ENCODE results near the gene UNK. TPM values are rescaled to one million over a fixed set of nuclear protein-coding genes. Genes with fewer than 3 reads are reported as not detected.

The UNK gene
- total RNA-seq, 4 donors from 2014 or later, result 32.5 to 61.4 (median 47.9) TPM

DNA sequence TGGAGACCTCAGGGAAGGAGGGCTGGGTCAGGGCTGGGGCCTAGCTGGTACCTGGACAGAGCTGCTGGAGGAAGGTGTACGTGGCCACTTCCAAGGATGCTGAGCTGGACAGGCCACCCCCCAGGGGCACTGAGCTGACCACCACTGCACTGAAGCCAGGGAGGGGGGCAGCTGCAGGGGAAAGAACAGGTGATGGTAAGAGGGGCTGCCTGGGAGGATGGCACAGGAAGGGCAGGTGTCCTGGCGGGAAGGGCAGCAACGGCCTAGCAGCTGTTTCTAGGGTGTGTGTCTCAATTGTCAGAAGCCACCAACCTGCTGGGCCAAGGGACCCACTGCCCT is 21.4 kb upstream of the UNK start:
- no peak for TF ChIP-seq POLR2A (IDR thresholded peaks at IDR 0.05)
- TF ChIP-seq, protein P1, sequence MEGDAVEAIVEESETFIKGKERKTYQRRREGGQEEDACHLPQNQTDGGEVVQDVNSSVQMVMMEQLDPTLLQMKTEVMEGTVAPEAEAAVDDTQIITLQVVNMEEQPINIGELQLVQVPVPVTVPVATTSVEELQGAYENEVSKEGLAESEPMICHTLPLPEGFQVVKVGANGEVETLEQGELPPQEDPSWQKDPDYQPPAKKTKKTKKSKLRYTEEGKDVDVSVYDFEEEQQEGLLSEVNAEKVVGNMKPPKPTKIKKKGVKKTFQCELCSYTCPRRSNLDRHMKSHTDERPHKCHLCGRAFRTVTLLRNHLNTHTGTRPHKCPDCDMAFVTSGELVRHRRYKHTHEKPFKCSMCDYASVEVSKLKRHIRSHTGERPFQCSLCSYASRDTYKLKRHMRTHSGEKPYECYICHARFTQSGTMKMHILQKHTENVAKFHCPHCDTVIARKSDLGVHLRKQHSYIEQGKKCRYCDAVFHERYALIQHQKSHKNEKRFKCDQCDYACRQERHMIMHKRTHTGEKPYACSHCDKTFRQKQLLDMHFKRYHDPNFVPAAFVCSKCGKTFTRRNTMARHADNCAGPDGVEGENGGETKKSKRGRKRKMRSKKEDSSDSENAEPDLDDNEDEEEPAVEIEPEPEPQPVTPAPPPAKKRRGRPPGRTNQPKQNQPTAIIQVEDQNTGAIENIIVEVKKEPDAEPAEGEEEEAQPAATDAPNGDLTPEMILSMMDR (IDR thresholded peaks at IDR 0.05), result no peak
- DNase-seq, result no peak
- Histone ChIP-seq H3K27me3 (no peaks in the 10 kb centered on the region), H3K9me3 (no peaks in the 10 kb centered on the region), H3K4me1 (peaks cover 10 to 11% of the 10 kb centered on the region in 2 donors), H3K4me3 (replicated peaks in 1 of 3) (no peak overlapping the region), H3K27ac (no peak overlapping the region), H3K36me3 (no peaks in the 10 kb centered on the region)
- WGBS, 2 donors, result 94 to 97% methylated on average over 2 to 3 of the region's 3 CpGs
- intact Hi-C loops (cut with DNase I), result no loop called here

DNA sequence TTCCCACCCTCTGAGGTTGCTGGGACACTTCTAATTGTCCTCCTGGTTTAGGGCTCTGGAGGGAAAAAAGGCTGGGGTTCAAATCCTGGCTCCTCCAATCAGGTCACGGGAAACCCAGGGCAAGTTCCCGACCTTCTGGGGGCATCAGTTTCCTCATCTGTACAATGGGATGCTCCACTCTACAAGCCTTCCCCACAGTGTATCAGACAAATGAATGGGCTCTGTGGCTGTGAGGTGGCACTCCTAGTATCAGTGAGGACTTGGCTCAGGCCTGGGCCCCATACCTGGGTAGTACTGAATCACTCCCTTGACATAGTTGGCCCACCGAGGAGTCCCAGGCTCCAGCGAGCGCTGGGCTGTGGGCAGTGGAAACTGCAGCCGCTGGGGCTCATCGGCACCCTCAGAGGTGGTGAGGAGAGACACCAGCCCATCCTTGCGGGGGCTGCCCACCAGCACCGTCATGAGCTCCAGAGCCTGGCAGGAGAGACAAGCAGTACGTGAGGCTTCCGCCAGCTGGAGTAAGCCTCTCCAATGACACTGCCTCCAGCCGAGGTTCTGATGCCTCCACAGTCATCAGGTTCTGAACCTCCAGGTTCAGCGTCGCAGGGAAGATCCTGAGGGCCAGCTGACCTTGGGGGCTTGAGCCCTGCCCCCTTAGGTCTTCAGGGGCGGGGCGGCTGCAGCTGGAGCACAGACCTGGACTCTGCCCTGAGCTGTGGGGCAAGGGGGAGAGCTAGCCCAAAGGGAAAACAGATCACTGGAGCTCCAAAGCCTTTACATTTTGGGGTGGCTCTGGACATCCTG is 20.8 kb upstream of the UNK start:
- no peaks in the 10 kb centered on the region for H3K27me3 ChIP-seq
- 72 to 81% methylated on average over 11 to 13 of the region's 16 CpGs for WGBS, 2 donors
- peak overlapping the region in 1 of 3 donors; percentile 29 for H3K27ac ChIP-seq
- intact Hi-C loops (cut with DNase I), result no loop called here
- no peaks in the 10 kb centered on the region for H3K36me3 ChIP-seq
- TF ChIP-seq POLR2A (IDR thresholded peaks at IDR 0.05), result no peak
- TF ChIP-seq, protein P1 (IDR thresholded peaks at IDR 0.05), result no peak
- H3K4me1 ChIP-seq, result peaks cover 10 to 11% of the 10 kb centered on the region in 2 donors
- DNase-seq, result no peak
- H3K9me3 ChIP-seq, result no peaks in the 10 kb centered on the region
- H3K4me3 ChIP-seq (replicated peaks in 1 of 3), result peak overlapping the region in 1 of 3 donors; percentile 56

DNA sequence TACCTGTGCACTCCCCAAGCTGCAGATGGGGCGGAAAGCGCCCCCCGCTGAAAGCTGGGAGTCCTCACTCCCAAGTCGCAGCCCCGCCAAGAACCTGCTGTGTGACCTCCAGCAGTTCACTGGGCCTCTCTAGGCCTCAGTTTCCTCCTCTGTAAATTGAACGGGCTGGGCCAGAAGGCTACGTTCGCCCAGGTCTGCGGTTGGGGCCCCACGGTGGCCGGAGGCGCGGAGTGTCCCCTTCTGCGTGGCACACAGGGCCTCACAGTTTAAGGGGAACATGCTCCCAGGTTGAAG is 20.2 kb upstream of the UNK start:
- Histone ChIP-seq H3K27me3 (no peaks in the 10 kb centered on the region), H3K9me3 (no peaks in the 10 kb centered on the region), H3K4me1 (peaks cover 10 to 11% of the 10 kb centered on the region in 2 donors), H3K27ac (peak overlapping the region in 2 of 3 donors; percentile 29 to 77), H3K4me3 (replicated peaks in 1 of 3) (peak overlapping the region in 1 of 3 donors; percentile 56), H3K36me3 (no peaks in the 10 kb centered on the region)
- WGBS, 2 donors, result 20 to 21% methylated on average over 4 to 12 of the region's 14 CpGs
- DNase-seq, result no peak
- TF ChIP-seq, protein P1 (IDR thresholded peaks at IDR 0.05), result peak in 1 of 6 experiments; percentile 34
- no peak for TF ChIP-seq POLR2A (IDR thresholded peaks at IDR 0.05)
- intact Hi-C loops (cut with DNase I), result no loop called here

DNA sequence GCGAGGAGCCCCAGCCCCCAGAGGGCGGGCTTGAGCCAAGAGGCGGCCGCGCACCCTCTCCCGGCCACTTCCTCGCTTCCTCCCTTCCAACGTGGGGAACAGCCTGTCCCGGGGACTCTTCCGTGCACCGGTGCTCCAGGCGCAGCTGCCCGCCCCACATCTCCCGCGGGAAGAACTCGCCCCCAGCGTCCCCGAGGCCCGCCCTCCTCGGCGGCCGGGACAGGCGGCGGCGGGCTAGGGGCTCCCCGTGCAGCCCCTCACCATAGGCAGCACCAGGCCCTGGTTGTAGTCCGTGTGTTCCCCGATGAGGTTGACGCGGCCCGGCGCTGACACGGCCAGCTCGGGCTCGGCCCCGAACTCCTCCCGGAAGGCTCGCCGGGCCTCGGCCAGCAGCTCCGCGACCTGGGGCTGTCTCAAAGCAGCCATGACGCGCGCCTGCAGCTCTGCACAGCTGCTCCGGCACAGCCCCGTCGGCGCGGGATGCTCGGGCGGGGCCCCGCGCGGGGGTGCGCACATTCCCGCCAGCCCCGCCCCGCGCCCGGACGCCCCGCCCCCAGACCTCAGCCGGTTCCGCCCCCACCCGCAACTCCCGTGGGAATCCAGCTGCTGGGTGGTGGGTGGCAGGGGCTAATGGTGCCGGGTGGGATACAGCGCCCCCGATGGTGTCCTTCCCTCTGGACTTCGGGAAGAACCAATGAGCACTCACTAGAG is 19.7 kb upstream of the UNK start, which contains the start of gene GALK1:
Gene GALK1 (minus strand): TSS at position 482 of the 711 bp plus-strand sequence. CDS start 56 bp downstream, at position 426.
- H3K4me3 ChIP-seq (replicated peaks in 1 of 3), result peak within 1 kb of the TSS in 2 of 3 donors; percentile 15 to 56
- peak in 1 of 2 donors; percentile 55 for TF ChIP-seq POLR2A (IDR thresholded peaks at IDR 0.05)
- TF ChIP-seq, protein P1 (IDR thresholded peaks at IDR 0.05), result peak in 3 of 6 experiments; percentile 23 to 52 (median 44)
- intact Hi-C loops (cut with DNase I), result no loop called here
- no peaks in the 10 kb centered on the region for H3K9me3 ChIP-seq
- DNase-seq, result peak; percentile 71 to 72
- H3K27ac ChIP-seq, result peak within 1 kb of the TSS; percentile 21 to 77 (median 29)
- 0% methylated on average over 1 of the region's 71 CpGs; no CpG with 5 or more reads in 1 of the 2 donors for WGBS, 2 donors
- H3K27me3 ChIP-seq, result no peaks in the 10 kb centered on the region
- H3K36me3 ChIP-seq, result no peaks in the 10 kb centered on the region
- peaks cover 10 to 11% of the 10 kb centered on the region in 2 donors for H3K4me1 ChIP-seq

DNA sequence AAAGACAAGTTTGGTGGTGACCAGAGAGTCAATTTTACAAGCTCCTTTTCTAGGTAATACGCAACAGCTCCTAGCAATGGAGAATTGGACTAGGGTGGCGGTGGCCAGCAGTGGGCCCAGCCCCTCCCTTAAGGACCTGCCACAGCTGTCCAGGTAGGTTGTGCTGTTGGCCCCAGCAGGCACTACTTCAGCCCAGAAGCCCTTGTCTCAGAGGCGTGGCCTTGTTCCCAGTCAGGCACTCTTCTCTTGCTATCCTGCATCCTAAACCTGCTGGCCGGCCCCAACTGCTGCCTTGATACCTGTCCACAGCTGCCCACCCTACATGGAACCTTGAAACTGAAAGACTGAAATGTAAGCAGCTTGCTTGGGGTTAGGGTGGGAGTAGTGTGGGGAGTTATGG is 18.6 kb upstream of the UNK start:
- H3K27ac ChIP-seq, result peak overlapping the region in 1 of 3 donors; percentile 77

More for the DNA sequence above, 18.6 kb upstream of the UNK start:
- no peak for DNase-seq
- Histone ChIP-seq H3K4me1 (peaks cover 10 to 11% of the 10 kb centered on the region in 2 donors), H3K9me3 (no peaks in the 10 kb centered on the region), H3K36me3 (no peaks in the 10 kb centered on the region), H3K27me3 (no peaks in the 10 kb centered on the region), H3K4me3 (replicated peaks in 1 of 3) (no peak overlapping the region)
- TF ChIP-seq, protein P1 (IDR thresholded peaks at IDR 0.05), result no peak
- TF ChIP-seq POLR2A (IDR thresholded peaks at IDR 0.05), result no peak
- 92 to 95% methylated on average over 2 to 4 of the region's 4 CpGs for WGBS, 2 donors
- intact Hi-C loops (cut with DNase I), result no loop called here
